Amygdala (tissue), 56 donors: Measurements from ENCODE around the gene TMEM45A.

Experiments
- DNase-seq, 56 donors: peaks; one replicate each; lab custom pipeline; 2025; lab: John Stamatoyannopoulos, UW

The TMEM45A gene

DNA sequence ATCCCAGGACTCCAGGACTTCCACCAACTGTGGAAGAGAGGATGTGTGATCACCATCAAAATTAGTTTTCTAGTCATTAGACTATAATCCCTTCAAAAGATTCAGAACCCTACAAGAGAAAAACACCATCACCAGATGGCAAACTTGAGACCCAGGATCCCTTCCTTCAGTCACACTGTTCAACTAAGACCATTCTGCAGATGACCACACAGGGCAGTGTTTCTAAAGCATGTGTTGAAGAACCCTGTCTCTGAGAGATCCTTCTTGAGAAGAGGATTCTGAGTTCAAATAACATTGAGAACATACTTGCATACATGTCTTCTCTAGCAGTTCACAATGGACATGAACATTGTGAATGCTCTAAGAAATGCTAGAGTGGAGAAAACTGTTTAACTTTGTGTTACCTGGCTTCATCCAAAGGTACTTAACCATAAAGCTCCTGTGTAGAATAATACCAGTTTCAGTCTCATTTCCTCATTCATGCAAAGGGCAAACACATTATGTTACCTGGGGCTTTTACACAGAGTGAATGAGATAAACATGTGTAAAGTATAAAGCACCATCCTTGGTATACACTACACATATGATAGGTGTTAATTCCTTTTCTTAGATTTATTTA is 114.6 kb downstream of the TMEM45A start:
- no peak for DNase-seq

- no peak for DNase-seq
Observed at GRCh38 chr3:100609305-100609704, 116.9 kb downstream of the TMEM45A start, which contains the start of gene ADGRG7. Gene ADGRG7 (plus strand): TSS chr3:100609601. CDS start chr3:100609857, 256 bp downstream.

- DNase-seq, result no peak
Observed at GRCh38 chr3:100609963-100610362, 117.5 kb downstream of the TMEM45A start.

DNA sequence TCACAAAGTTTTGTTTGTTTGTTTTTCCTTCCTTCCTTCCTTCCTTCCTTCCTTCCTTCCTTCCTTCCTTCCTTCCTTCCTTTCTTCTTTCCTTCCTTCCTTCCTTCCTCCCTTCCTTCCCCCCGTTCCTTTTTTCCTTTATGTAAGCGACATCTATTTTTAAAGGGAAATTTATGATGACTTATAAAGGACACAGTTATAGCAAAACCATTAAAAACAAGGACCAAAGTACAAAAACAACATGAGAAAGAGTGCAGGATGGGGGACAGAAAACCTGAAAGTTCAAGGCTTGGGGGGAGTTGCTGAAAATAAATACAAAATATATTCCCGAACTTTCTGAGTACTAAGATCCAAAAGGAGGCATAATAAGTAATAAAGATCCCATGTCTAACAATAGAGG is 118.8 kb downstream of the TMEM45A start:
- no peak for DNase-seq

GRCh38 chr3:100613721-100614390 is 121.4 kb downstream of the TMEM45A start:
- no peak for DNase-seq

- no peak for DNase-seq
Observed at GRCh38 chr3:100614941-100615340, 122.5 kb downstream of the TMEM45A start.

- DNase-seq, result no peak
Observed at GRCh38 chr3:100615684-100616083, 123.3 kb downstream of the TMEM45A start.

DNA sequence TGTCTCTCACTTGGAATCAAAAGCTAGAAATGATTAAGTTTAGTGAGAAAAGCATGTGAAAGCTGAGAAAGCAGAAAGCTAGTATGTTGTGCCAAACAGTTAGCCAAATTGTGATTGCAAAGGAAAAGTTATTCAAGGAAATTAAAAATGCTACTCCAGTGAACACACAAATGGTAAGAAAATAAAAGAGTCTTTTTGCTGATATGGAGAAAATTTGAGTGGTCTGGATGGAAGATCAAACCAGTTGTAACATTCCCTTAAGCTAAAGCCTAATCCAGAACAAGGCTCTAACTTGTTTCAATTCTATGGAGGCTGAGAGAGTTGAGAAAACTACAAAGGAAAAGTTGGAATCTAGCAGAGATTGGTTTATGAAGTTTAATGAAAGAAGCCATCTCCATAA is 128.8 kb downstream of the TMEM45A start:
- no peak for DNase-seq
